ENCODE measurements around the gene SLC45A3. TPM values are rescaled to one million over a fixed set of nuclear protein-coding genes. Genes with fewer than 3 reads are reported as not detected.

Gene SLC45A3
- total and polyA plus RNA-seq, 2 donors (not counting 1 experiment from before 2014, with no cell fraction given), result 0.90 to 1.5 TPM

DNA sequence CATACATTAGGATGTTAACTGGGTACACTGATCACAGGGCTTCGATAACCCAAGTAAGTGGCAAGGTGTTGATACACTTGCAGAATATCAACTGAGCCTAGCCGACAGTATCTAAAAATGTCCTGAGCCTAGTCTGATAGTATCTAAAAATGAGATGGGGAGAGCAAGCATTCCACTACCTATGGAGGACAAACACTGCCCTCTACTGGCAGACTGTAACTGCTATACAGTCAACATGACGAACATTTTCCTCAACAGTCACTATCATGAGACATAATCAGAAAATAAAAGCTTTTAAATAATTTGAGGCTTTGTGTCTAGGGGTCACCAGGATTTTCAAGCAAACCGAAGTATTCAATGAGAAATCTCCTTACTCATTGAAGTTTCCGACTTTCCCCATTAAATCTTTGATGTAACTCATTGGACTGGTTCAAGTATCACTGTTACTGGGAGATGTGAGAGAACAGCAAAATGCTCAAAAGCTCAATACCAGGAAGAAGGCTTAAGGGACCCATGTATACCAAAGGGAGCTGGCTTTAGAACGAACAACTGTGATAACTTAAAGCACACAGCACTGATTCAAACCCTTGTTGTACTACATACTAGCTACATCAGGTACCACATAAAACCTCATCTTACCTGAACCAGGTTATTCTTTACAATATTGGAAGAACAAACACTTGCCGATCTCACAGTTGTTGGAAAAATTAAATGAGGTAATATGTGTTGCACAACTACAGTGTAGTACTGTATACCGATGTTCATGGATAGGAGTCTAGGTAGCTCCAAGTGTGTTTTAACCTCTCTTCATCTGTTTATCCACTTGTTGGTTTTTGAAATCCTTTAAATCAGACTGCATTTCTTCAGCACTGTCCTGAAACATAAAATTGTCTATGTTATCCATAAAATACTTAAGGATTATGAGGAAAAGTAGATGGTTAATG is 31.1 kb upstream of the SLC45A3 start:
- Histone ChIP-seq H2AFZ (ENCODE audit: low read length) (no peak overlapping the region), H3K4me2 (ENCODE audit: extremely low read depth, insufficient read depth, low read length) (no peak overlapping the region), H3K9me3 (ENCODE audit: control insufficient read depth, insufficient read depth, low read depth, low read length) (no peaks in the 10 kb centered on the region), H3K9ac (ENCODE audit: insufficient read depth, low read length) (no peak overlapping the region), H3K27ac (ENCODE audit: insufficient read depth, low read length) (peak overlapping the region; percentile 34), H3K4me1 (ENCODE audit: control insufficient read depth, extremely low read depth, insufficient read depth, low read length) (peaks cover 2% of the 10 kb centered on the region), H3K79me2 (ENCODE audit: control insufficient read depth, insufficient read depth, low read length) (peaks cover 2% of the 10 kb centered on the region), H3K27me3 (ENCODE audit: control insufficient read depth, insufficient read depth, low read length) (no peaks in the 10 kb centered on the region), H3K4me3 (replicated peaks in 1 of 4; ENCODE audit: control extremely low read depth in 1 of 4, insufficient read depth in 1 of 4, low read depth in 3 of 4, low read length in 4 of 4) (no peak overlapping the region), H4K20me1 (ENCODE audit: control insufficient read depth, extremely low read depth, insufficient read depth, low read length) (no peaks in the 10 kb centered on the region), H3K36me3 (ENCODE audit: control insufficient read depth, insufficient read depth, low read length) (peaks cover 4% of the 10 kb centered on the region)
- TF ChIP-seq, protein P1, sequence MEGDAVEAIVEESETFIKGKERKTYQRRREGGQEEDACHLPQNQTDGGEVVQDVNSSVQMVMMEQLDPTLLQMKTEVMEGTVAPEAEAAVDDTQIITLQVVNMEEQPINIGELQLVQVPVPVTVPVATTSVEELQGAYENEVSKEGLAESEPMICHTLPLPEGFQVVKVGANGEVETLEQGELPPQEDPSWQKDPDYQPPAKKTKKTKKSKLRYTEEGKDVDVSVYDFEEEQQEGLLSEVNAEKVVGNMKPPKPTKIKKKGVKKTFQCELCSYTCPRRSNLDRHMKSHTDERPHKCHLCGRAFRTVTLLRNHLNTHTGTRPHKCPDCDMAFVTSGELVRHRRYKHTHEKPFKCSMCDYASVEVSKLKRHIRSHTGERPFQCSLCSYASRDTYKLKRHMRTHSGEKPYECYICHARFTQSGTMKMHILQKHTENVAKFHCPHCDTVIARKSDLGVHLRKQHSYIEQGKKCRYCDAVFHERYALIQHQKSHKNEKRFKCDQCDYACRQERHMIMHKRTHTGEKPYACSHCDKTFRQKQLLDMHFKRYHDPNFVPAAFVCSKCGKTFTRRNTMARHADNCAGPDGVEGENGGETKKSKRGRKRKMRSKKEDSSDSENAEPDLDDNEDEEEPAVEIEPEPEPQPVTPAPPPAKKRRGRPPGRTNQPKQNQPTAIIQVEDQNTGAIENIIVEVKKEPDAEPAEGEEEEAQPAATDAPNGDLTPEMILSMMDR (conservative IDR thresholded peaks at IDR 0.05 in 1 of 2, IDR thresholded peaks at IDR 0.05 in 1 of 2; ENCODE audit: low read depth in 1 of 2, low read length in 2 of 2), result peak; percentile 84 to 93
- TF ChIP-seq EZH2 (IDR thresholded peaks at IDR 0.05; ENCODE audit: low read length, missing control alignments), result no peak
- DNase-seq (ENCODE audit: low read depth in 2 of 2), result peak; percentile 74 to 88

DNA sequence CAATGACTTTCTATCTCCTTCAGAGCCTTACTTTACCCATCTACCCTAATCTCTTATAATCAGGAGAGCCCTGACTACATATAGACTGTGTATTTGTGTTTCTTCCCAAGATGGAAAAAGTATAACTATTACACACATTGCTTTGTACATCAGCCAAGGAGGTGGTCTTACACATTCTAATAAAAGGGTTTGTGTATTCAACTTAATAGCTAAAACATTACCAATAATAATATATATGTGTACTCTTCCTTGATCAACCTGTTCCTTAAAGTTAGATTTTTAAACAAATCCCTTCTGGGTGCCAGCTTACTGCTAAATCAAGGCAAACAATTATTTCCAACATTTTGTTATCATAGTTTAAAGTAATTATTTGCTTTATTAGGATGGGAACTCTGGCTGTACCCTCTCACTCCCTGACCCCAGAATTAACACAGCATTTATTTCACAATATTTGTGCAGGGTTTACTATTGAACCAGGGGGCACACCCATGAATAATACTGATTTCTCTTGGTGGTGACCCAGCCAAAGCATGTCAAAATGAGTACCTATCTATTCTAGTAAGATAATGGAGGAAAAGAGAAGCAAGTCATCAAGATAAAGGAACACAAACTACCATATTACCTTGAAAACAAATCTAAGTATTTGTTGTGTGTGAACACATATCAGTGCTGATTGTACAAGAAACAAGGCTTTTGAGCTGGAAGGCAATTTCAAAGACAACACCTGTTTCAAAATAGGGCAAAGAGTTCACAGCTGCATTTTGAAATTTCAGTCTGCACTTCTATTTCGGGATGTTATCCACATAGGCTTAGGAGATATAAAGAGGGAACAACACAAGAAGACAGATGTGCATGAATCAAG is 30.1 kb upstream of the SLC45A3 start:
- no peak overlapping the region for H3K9ac ChIP-seq (ENCODE audit: insufficient read depth, low read length)
- H3K9me3 ChIP-seq (ENCODE audit: control insufficient read depth, insufficient read depth, low read depth, low read length), result no peaks in the 10 kb centered on the region
- no peaks in the 10 kb centered on the region for H3K79me2 ChIP-seq (ENCODE audit: control insufficient read depth, insufficient read depth, low read length)
- TF ChIP-seq, protein P1 (conservative IDR thresholded peaks at IDR 0.05 in 1 of 2, IDR thresholded peaks at IDR 0.05 in 1 of 2; ENCODE audit: low read depth in 1 of 2, low read length in 2 of 2), result no peak
- TF ChIP-seq EZH2 (IDR thresholded peaks at IDR 0.05; ENCODE audit: low read length, missing control alignments), result no peak
- no peak overlapping the region for H3K27ac ChIP-seq (ENCODE audit: insufficient read depth, low read length)
- H3K4me3 ChIP-seq (replicated peaks in 1 of 4; ENCODE audit: control extremely low read depth in 1 of 4, insufficient read depth in 1 of 4, low read depth in 3 of 4, low read length in 4 of 4), result no peak overlapping the region
- peaks cover 2% of the 10 kb centered on the region for H3K4me1 ChIP-seq (ENCODE audit: control insufficient read depth, extremely low read depth, insufficient read depth, low read length)
- H3K36me3 ChIP-seq (ENCODE audit: control insufficient read depth, insufficient read depth, low read length), result peaks cover 1% of the 10 kb centered on the region
- no peaks in the 10 kb centered on the region for H3K27me3 ChIP-seq (ENCODE audit: control insufficient read depth, insufficient read depth, low read length)
- no peaks in the 10 kb centered on the region for H4K20me1 ChIP-seq (ENCODE audit: control insufficient read depth, extremely low read depth, insufficient read depth, low read length)
- no peak overlapping the region for H3K4me2 ChIP-seq (ENCODE audit: extremely low read depth, insufficient read depth, low read length)
- DNase-seq (ENCODE audit: low read depth in 2 of 2), result no peak
- no peak overlapping the region for H2AFZ ChIP-seq (ENCODE audit: low read length)

DNA sequence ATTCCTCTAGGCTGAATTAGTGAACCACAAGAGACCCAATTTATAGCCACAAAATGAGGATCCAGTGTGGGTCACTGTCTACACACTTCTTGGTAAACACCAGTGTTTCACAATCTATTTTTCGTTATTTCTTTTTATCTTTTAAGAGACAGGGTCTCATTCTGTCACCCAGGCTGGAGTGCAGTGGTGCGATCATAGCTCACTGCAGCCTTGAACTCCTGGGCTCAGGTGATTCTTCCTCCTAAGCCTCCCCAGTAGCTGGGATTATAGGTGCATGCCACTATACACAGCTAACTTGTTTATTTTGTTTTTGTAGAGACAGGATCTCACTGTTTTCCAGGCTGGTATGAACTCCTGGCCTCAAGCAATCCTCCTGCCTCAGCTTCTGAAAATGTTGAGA is 29.3 kb upstream of the SLC45A3 start:
- H3K27ac ChIP-seq (ENCODE audit: insufficient read depth, low read length), result no peak overlapping the region
- no peak overlapping the region for H3K4me3 ChIP-seq (replicated peaks in 1 of 4; ENCODE audit: control extremely low read depth in 1 of 4, insufficient read depth in 1 of 4, low read depth in 3 of 4, low read length in 4 of 4)
- H3K36me3 ChIP-seq (ENCODE audit: control insufficient read depth, insufficient read depth, low read length), result peaks cover 1% of the 10 kb centered on the region
- no peak overlapping the region for H3K4me2 ChIP-seq (ENCODE audit: extremely low read depth, insufficient read depth, low read length)
- peaks cover 2% of the 10 kb centered on the region for H3K4me1 ChIP-seq (ENCODE audit: control insufficient read depth, extremely low read depth, insufficient read depth, low read length)
- no peaks in the 10 kb centered on the region for H3K79me2 ChIP-seq (ENCODE audit: control insufficient read depth, insufficient read depth, low read length)
- H3K9ac ChIP-seq (ENCODE audit: insufficient read depth, low read length), result no peak overlapping the region
- no peaks in the 10 kb centered on the region for H4K20me1 ChIP-seq (ENCODE audit: control insufficient read depth, extremely low read depth, insufficient read depth, low read length)
- H3K9me3 ChIP-seq (ENCODE audit: control insufficient read depth, insufficient read depth, low read depth, low read length), result no peaks in the 10 kb centered on the region
- no peaks in the 10 kb centered on the region for H3K27me3 ChIP-seq (ENCODE audit: control insufficient read depth, insufficient read depth, low read length)
- TF ChIP-seq EZH2 (IDR thresholded peaks at IDR 0.05; ENCODE audit: low read length, missing control alignments), result no peak
- TF ChIP-seq, protein P1 (conservative IDR thresholded peaks at IDR 0.05 in 1 of 2, IDR thresholded peaks at IDR 0.05 in 1 of 2; ENCODE audit: low read depth in 1 of 2, low read length in 2 of 2), result no peak
- H2AFZ ChIP-seq (ENCODE audit: low read length), result no peak overlapping the region
- no peak for DNase-seq (ENCODE audit: low read depth in 2 of 2)

Data from fibroblast of lung (primary cell).